ENCODE measurements around the gene KATNAL2. TPM values are rescaled to one million over a fixed set of nuclear protein-coding genes. Genes with fewer than 3 reads are reported as not detected.

Gene KATNAL2
- polyA plus RNA-seq, 1 of the 3 experiments (the other 2 are of a cell fraction), result 6.5 TPM

DNA sequence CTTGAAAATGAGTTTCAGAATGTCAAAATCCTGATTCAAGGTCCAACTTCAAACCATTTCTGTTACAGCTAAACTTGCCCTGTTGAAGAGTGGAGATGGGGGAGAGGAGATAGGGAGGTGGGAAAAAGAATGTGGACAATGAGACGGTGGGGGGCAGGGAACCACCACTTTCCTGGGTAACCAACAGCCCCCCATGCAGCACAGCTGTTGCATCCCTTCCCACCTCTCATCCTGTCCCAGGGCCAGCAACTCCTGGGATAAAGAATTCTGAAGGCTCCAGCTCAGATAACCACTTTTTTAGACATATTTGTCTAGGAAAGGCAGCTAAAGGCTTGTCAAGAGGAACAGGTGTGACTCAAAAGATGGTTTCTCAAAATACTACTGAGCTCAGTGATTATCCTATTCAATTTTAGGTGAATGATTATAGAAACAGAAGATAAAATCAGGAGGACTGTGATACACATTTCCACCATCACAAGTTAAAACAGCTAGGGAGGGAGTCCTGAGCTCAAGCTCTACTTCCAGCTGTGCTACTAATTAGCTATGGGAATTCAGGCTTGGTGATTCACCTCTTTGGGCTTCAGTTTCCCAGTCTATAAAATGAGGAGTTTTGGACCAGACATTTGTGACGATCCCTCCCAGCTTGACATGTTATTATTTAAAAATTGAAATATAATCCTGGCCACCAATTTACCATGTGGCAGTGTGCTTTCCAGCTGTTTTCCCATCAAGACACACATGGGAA is 196.6 kb downstream of the KATNAL2 start:
- no peaks in the 10 kb centered on the region for H3F3A ChIP-seq (replicated peaks; ENCODE audit: insufficient read depth)
- H3K9me3 ChIP-seq, result no peaks in the 10 kb centered on the region
- no peak overlapping the region for H3K9ac ChIP-seq
- TF ChIP-seq YY1 (IDR thresholded peaks at IDR 0.05; ENCODE audit: low read depth) (no peak), TAF1 (IDR thresholded peaks at IDR 0.05; ENCODE audit: borderline replicate concordance, low read depth, low read length) (no peak), FOXJ3 (CRISPR knock-in tag; IDR thresholded peaks at IDR 0.05) (no peak), TEAD4 (IDR thresholded peaks at IDR 0.05; ENCODE audit: borderline replicate concordance, insufficient read depth) (no peak), MXI1 (IDR thresholded peaks at IDR 0.05; ENCODE audit: low read depth, low read length) (no peak), RCOR1 (IDR thresholded peaks at IDR 0.05; ENCODE audit: low read length) (no peak), RAD21 (IDR thresholded peaks at IDR 0.05; ENCODE audit: low read length) (no peak), GATA2 (CRISPR knock-in tag; IDR thresholded peaks at IDR 0.05) (no peak), EP300 (IDR thresholded peaks at IDR 0.05; ENCODE audit: borderline replicate concordance in 1 of 2, low read depth in 1 of 2, low read length in 1 of 2) (no peak), CHD2 (IDR thresholded peaks at IDR 0.05; ENCODE audit: low read length, partially characterized antibody) (no peak), TCF12 (IDR thresholded peaks at IDR 0.05) (no peak), MEF2A (IDR thresholded peaks at IDR 0.05; ENCODE audit: borderline replicate concordance, low read depth) (no peak), NRF1 (IDR thresholded peaks at IDR 0.05; ENCODE audit: low read depth, low read length) (no peak), RFX5 (IDR thresholded peaks at IDR 0.05; ENCODE audit: low read length) (no peak), POLR2AphosphoS5 (IDR thresholded peaks at IDR 0.05; ENCODE audit: low read depth, low read length) (no peak)
- TF ChIP-seq, protein P1, sequence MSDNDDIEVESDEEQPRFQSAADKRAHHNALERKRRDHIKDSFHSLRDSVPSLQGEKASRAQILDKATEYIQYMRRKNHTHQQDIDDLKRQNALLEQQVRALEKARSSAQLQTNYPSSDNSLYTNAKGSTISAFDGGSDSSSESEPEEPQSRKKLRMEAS (IDR thresholded peaks at IDR 0.05; ENCODE audit: low read depth), result no peak
- TF ChIP-seq, protein P2, sequence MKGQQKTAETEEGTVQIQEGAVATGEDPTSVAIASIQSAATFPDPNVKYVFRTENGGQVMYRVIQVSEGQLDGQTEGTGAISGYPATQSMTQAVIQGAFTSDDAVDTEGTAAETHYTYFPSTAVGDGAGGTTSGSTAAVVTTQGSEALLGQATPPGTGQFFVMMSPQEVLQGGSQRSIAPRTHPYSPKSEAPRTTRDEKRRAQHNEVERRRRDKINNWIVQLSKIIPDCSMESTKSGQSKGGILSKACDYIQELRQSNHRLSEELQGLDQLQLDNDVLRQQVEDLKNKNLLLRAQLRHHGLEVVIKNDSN (IDR thresholded peaks at IDR 0.05; ENCODE audit: borderline replicate concordance, low read depth), result no peak
- TF ChIP-seq, protein P3, sequence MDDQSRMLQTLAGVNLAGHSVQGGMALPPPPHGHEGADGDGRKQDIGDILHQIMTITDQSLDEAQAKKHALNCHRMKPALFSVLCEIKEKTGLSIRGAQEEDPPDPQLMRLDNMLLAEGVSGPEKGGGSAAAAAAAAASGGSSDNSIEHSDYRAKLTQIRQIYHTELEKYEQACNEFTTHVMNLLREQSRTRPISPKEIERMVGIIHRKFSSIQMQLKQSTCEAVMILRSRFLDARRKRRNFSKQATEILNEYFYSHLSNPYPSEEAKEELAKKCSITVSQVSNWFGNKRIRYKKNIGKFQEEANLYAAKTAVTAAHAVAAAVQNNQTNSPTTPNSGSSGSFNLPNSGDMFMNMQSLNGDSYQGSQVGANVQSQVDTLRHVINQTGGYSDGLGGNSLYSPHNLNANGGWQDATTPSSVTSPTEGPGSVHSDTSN (IDR thresholded peaks at IDR 0.05), result no peak
- TF ChIP-seq, protein P4, sequence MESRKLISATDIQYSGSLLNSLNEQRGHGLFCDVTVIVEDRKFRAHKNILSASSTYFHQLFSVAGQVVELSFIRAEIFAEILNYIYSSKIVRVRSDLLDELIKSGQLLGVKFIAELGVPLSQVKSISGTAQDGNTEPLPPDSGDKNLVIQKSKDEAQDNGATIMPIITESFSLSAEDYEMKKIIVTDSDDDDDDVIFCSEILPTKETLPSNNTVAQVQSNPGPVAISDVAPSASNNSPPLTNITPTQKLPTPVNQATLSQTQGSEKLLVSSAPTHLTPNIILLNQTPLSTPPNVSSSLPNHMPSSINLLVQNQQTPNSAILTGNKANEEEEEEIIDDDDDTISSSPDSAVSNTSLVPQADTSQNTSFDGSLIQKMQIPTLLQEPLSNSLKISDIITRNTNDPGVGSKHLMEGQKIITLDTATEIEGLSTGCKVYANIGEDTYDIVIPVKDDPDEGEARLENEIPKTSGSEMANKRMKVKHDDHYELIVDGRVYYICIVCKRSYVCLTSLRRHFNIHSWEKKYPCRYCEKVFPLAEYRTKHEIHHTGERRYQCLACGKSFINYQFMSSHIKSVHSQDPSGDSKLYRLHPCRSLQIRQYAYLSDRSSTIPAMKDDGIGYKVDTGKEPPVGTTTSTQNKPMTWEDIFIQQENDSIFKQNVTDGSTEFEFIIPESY (IDR thresholded peaks at IDR 0.05; ENCODE audit: borderline replicate concordance, low read depth), result no peak
- H2AFZ ChIP-seq (ENCODE audit: low read depth), result no peak overlapping the region
- H3K27me3 ChIP-seq (ENCODE audit: insufficient read depth), result no peaks in the 10 kb centered on the region
- WGBS (ENCODE audit: low lambda C conversion rate), result 93% methylated on average over 2 of the region's 2 CpGs
- ChIA-PET POLR2A (no interaction called here), CTCF (interaction anchor here (0.8 to 11.0 kb wide), 5 partner anchors 9 to 641 kb away, joined by 3 to 67 read pairs (median 4); no protein-coding TSS in a partner anchor)
- H3K9me2 ChIP-seq, result no peaks in the 10 kb centered on the region
- H3K4me3 ChIP-seq (ENCODE audit: low read depth in 2 of 2, low read length in 1 of 2), result no peak overlapping the region
- H3K4me1 ChIP-seq (ENCODE audit: control insufficient read depth in 1 of 2, insufficient read depth in 2 of 2, low read depth in 1 of 2, low read length in 1 of 2), result peaks cover 0 to 6% of the 10 kb centered on the region in 2 experiments; a peak in 1 of 4 replicates
- no peaks in the 10 kb centered on the region for H3K79me2 ChIP-seq (ENCODE audit: insufficient read depth)
- no peak for DNase-seq
- no peak overlapping the region for H3K4me2 ChIP-seq
- no peaks in the 10 kb centered on the region for H4K20me1 ChIP-seq (ENCODE audit: insufficient read depth)
- H3K36me3 ChIP-seq (replicated peaks in 1 of 2; ENCODE audit: control insufficient read depth in 1 of 2, insufficient read depth in 2 of 2, low read length in 1 of 2), result peaks cover 40 to 72% of the 10 kb centered on the region in 2 experiments
- H3K27ac ChIP-seq (ENCODE audit: low read depth in 2 of 2, low read length in 1 of 2), result no peak overlapping the region
